WERI-Rb-1 (cell line): Measurements from ENCODE around the gene TENM4.

Source experiments
- DNase-seq: peaks from one replicate; pipeline ENCODE4 v3.0.0-alpha.2; 2020
- H3K27ac ChIP-seq: fragments of 250-450 bp; sonication (Bioruptor Pico); 2 replicates; pipeline ENCODE4 v1.5.1; 2020; ENCODE audit warnings: mild to moderate bottlenecking, moderate library complexity
- H3K27me3 ChIP-seq: fragments of 250-450 bp; sonication (Bioruptor Pico); 2 replicates; pipeline ENCODE4 v1.5.1; 2021; ENCODE audit warnings: mild to moderate bottlenecking, low read depth, moderate library complexity; ENCODE audit not compliant: insufficient read depth, severe bottlenecking
- H3K36me3 ChIP-seq: fragments of 250-450 bp; sonication (Bioruptor Pico); 2 replicates; pipeline ENCODE4 v1.5.1; 2020; ENCODE audit warnings: mild to moderate bottlenecking, moderate library complexity
- H3K4me3 ChIP-seq: 2 replicates; pipeline ENCODE4 v1.5.1; 2011; ENCODE audit warnings: low read depth, mild to moderate bottlenecking, control low read depth, low read length
- H3K9me3 ChIP-seq: fragments of 250-450 bp; sonication (Bioruptor Pico); 2 replicates; pipeline ENCODE4 v1.5.1; 2021; ENCODE audit warnings: mild to moderate bottlenecking, moderate library complexity; ENCODE audit not compliant: severe bottlenecking
- TF ChIP-seq, protein P1 (sequence below): IDR thresholded peaks from 2 replicates; pipeline ENCODE4 v1.5.1; 2011; ENCODE audit warnings: low read depth, mild to moderate bottlenecking, control low read depth, inconsistent platforms, low read length

The TENM4 gene

DNA sequence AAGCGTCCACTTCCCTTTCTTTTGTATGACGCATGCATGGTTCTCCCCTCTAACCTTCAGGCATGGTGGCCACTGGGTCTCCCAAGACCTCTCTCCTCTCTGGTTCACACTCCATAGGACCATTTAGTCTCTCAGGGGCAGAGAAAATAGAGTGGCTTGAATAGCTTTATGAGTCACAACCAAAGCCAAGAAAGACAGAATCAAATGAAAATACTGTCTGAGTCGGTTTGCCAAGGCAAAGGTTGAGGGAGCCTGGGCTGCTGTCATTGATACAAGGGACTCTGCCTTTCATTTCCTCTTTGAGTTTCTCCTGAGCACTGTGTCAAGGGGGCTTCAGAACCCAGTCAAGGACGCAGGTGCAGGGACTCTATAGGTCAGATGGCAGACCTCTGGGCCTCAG, 44.2 kb downstream of the TENM4 start:
- H3K27me3 ChIP-seq, result no peaks in the 10 kb centered on the region
- DNase-seq, result no peak
- H3K9me3 ChIP-seq, result no peaks in the 10 kb centered on the region
- H3K36me3 ChIP-seq, result no peaks in the 10 kb centered on the region
- no peak overlapping the region for H3K27ac ChIP-seq
- TF ChIP-seq, protein P1, sequence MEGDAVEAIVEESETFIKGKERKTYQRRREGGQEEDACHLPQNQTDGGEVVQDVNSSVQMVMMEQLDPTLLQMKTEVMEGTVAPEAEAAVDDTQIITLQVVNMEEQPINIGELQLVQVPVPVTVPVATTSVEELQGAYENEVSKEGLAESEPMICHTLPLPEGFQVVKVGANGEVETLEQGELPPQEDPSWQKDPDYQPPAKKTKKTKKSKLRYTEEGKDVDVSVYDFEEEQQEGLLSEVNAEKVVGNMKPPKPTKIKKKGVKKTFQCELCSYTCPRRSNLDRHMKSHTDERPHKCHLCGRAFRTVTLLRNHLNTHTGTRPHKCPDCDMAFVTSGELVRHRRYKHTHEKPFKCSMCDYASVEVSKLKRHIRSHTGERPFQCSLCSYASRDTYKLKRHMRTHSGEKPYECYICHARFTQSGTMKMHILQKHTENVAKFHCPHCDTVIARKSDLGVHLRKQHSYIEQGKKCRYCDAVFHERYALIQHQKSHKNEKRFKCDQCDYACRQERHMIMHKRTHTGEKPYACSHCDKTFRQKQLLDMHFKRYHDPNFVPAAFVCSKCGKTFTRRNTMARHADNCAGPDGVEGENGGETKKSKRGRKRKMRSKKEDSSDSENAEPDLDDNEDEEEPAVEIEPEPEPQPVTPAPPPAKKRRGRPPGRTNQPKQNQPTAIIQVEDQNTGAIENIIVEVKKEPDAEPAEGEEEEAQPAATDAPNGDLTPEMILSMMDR, result no peak
- no peak overlapping the region for H3K4me3 ChIP-seq

DNA sequence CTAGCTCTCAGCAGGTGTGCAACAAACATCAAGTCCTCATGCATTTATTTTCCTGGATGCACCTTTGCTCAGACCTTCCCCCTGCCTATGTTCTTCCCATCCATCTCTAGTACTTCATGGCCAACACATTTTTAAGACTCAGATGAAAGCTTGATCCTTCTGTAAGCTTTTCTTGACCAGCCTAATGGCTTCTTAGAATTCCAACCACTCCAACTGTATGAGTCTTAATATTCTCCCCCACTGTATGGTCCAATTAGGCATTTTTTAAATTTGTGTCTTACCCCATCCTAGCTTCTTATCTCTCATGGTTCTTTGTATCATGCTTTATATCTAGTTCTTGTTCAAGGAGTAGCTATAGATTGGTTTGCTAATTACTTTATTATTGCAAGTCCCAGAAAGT, 44.8 kb downstream of the TENM4 start:
- Histone ChIP-seq H3K27me3 (no peaks in the 10 kb centered on the region), H3K9me3 (no peaks in the 10 kb centered on the region), H3K4me3 (no peak overlapping the region), H3K27ac (no peak overlapping the region), H3K36me3 (no peaks in the 10 kb centered on the region)
- TF ChIP-seq, protein P1, result no peak
- no peak for DNase-seq

DNA sequence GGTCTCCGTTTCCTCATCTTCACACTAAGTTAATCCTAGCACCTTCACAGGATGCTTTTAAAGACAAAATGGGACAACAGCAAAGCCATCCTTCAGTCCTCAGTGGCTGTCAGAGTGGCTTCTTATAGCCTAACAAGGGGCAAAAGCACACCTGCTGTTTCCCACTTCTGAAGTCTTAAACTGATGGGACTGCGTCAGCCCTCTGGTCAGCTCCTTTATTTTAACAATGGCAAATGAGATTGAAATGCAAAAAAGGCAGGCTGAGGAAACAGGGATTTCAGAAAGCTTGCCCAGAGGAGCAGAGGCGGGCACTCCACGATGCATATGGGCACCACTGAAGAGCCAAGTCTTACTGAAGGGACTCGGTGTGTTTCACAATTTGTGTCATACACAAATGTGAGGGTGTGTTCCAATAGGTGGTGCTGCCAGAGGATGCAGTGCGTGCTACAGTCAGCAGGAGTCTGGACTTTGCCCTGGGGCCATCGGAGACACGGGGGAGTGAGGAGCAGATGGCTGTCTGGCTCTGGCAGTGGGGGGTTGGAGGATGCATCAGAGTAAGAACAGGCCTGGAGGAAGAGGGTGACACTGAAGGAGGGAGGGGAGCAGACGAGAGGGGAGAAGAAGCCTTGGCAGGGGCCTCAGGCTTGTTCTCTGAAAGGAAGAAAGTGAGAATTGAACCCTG, 47.3 kb downstream of the TENM4 start:
- Histone ChIP-seq H3K9me3 (no peaks in the 10 kb centered on the region), H3K27ac (no peak overlapping the region), H3K4me3 (no peak overlapping the region), H3K36me3 (no peaks in the 10 kb centered on the region), H3K27me3 (no peaks in the 10 kb centered on the region)
- peak; percentile 81 for DNase-seq
- TF ChIP-seq, protein P1, result peak; percentile 34; the same call in 1 of the 2 replicates

DNA sequence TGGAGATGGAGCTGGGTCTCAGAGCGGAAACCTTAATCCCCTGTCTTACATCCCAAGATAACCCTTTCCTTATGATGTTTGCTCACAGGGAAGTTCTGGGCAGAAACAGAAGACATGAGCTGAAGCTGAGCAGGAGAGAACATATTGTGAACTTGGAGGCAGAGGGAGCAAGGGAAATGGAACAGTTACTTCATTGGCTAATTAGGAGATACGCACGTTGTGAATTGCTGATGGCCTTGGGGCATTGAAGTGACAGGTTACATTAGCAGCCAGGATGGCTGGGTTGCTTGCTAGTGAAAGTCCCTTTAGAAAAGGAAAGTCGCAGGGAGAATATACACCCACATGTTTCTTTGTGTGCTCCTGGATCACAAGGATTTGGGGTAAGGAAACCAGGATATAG, 48.7 kb downstream of the TENM4 start:
- DNase-seq, result no peak
- Histone ChIP-seq H3K36me3 (no peaks in the 10 kb centered on the region), H3K27me3 (no peaks in the 10 kb centered on the region), H3K27ac (no peak overlapping the region), H3K9me3 (no peaks in the 10 kb centered on the region), H3K4me3 (no peak overlapping the region)
- TF ChIP-seq, protein P1, result no peak

DNA sequence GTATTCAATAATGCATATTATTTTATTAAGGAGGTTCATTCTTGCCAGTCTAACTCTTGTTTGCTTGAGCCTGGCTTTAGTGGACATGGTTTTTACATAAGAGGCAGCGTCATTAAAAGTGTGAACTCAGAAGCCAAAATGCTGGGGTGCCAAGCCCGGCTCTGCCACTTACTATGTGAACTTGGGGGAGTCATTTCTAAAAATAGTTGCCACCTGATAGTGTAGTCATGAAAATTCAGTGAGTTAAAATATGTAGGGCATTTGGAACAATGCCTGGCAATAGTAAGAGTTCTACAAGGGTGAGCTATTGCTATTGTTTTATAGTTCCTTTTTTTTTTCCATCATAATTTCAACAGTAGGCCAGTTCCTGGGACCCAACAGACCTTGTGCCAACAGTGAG, 49.9 kb downstream of the TENM4 start:
- Histone ChIP-seq H3K27ac (no peak overlapping the region), H3K9me3 (no peaks in the 10 kb centered on the region), H3K36me3 (no peaks in the 10 kb centered on the region), H3K27me3 (no peaks in the 10 kb centered on the region), H3K4me3 (no peak overlapping the region)
- no peak for DNase-seq
- TF ChIP-seq, protein P1, result no peak

DNA sequence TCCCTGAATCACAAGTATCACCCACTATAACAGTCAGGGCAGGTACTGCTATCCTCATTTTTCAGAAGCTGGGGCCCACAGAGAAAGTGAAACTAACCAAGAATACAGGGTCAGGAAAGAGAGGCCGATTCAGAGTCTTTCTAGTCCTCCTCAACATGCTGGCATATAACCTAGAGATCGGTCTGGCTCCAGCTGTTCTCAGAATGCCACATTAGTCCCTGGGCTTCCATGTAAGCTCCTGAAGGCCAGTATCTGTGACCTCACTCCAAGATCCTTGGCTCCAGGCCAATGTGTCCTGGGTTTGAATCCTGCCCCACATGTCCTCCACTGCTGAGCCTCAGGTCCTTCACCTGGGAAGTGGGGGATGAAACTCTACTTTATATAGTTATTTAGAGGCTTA, 50.4 kb downstream of the TENM4 start:
- Histone ChIP-seq H3K4me3 (no peak overlapping the region), H3K9me3 (no peaks in the 10 kb centered on the region), H3K27me3 (no peaks in the 10 kb centered on the region), H3K27ac (no peak overlapping the region), H3K36me3 (no peaks in the 10 kb centered on the region)
- DNase-seq, result no peak
- TF ChIP-seq, protein P1, result no peak
